Measurements from ENCODE around the gene PLK2.

GRCh38 chr5:58452566-58453258 is 7.2 kb downstream of the PLK2 start:
- TF ChIP-seq, protein P1, sequence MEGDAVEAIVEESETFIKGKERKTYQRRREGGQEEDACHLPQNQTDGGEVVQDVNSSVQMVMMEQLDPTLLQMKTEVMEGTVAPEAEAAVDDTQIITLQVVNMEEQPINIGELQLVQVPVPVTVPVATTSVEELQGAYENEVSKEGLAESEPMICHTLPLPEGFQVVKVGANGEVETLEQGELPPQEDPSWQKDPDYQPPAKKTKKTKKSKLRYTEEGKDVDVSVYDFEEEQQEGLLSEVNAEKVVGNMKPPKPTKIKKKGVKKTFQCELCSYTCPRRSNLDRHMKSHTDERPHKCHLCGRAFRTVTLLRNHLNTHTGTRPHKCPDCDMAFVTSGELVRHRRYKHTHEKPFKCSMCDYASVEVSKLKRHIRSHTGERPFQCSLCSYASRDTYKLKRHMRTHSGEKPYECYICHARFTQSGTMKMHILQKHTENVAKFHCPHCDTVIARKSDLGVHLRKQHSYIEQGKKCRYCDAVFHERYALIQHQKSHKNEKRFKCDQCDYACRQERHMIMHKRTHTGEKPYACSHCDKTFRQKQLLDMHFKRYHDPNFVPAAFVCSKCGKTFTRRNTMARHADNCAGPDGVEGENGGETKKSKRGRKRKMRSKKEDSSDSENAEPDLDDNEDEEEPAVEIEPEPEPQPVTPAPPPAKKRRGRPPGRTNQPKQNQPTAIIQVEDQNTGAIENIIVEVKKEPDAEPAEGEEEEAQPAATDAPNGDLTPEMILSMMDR (IDR thresholded peaks at IDR 0.05): no peak
- TF ChIP-seq EP300 (IDR thresholded peaks at IDR 0.05): no peak
